Dermis microvascular lymphatic vessel endothelial cell (primary cell): Measurements from ENCODE around the gene PACS1. TPM values are rescaled to one million over a fixed set of nuclear protein-coding genes. Genes with fewer than 3 reads are reported as not detected.

Experiments used
- DNase-seq, 2 donors: peaks; one replicate each; pipeline versions ENCODE4 v3.0.0 to v3.0.0-alpha.2; 2010; ENCODE audit warnings: low read depth in 2 of 2
- total RNA-seq: library from RNA; depleted of rRNA; stranded (reverse); fragments of >200 nt; gene quantifications from 2 replicates; pipeline ENCODE4 v1.2.1, GENCODE V29; 2014

PACS1 gene
- total RNA-seq, 1 donor from 2014 or later, result 16.4 TPM

GRCh38 chr11:66285250-66285947 lies 215.3 kb downstream of the PACS1 start:
- DNase-seq, result no peak

DNA sequence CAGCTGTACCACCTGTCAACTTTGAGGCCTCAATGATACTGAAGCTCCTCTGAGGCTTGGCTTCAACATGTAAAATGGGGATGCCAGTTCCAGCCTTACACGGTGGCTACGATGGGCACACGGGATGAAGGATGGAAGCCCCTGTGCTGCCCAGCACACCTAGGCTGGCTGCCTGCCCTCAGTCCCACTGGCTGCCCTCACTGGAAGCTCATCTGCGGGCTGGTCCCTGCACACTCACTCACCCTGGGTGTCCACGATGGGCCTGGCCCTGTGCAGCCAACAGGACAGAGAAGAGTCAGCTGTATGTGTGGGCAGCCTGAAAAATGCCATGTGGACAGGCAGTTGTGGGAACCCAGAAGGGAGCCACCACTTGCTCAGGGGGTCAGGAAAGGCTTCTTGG lies 216.6 kb downstream of the PACS1 start:
- no peak for DNase-seq

DNA sequence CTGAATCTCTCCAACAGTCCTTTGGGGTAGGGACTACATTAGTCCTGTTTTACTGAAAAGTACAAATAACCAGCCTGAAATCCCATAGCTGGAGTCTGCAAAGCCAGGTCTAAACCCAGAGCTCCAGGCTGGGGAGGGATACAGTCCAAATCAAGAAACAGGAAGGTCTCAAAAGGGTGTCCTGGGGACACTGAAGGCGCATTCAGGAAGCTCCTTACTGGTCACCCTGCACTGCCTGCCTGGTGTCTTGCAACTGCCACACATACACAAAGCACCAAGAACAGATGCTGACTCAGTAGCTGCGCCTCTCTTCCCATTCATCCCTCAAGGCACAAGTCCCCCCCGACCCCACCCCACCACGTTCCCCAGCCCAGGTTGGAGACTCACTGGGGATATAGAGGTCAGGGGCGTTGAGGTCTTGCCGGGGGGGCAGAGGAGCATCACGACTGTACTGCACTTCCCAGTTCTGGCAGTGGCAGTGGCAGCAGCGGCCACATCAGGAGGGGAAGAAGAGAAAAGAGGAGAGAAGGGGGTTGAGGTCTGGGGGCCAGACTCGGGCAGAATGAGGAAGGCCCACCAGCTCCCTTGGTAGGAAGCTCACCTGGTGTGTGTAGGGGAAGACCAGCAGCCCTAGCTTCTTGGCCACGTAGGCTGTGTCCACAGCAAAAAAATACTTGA lies 217.3 kb downstream of the PACS1 start:
- DNase-seq, result no peak

DNA sequence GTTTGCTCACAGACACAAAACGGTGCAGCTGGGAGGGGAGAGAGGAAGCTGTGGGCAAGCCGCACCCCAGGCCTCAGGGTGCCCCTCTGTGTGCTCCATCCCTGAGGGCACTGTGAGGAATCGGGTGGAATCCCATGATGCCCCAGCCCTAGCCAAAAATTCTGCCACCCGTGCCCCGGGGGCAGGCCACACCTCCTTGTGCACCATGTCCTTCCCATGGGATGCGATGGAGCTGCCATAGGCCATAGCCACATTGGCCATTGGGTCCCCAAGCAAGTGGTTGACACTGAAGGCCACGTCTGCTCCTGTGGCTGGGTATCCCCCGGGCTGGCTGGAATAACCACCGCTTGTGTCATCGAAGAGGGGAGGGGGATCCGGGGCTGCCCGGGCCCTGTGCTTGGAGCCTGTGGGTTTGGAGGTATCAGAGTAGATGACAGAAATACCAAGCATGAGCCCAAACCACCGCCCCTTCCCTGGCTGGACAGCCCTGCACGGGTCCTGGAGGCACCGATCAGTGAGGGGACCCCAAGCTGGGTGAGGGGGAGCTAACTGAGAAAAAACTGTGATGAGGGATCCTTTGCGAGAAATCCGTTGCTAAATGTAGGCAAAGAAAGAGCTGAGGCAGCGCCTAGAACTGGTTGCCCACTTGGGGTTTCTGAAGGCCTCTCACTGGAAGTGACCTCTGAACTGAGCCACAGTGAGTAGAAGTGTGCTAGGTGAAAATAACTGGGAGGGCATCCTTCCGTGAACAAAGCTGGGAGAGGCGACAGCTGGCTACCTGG lies 218.0 kb downstream of the PACS1 start:
- no peak for DNase-seq

- DNase-seq, result peak; percentile 99 to 100
These were observed 218.8 kb downstream of the PACS1 start, which contains the start of gene YIF1A for GRCh38 chr11:66288671-66289547. TSS of gene YIF1A (minus strand) at chr11:66289143. CDS start at chr11:66288985, 158 bp downstream.

GRCh38 chr11:66289548-66290329 lies 219.7 kb downstream of the PACS1 start:
- peak; percentile 51 to 89 for DNase-seq

DNA sequence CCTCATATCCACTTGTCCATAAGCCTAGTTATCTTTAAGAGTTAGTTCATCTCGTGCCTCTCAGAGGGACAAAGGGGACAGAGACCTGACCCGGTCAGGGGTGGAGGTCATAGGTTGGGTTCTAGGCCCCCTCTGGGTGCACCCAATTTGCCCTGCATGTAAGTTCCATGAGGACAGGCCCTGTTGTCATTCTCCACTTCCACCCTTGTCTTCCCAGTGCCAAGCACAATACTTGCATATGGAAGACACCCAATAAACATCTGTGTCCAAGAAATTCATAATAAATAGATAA lies 220.2 kb downstream of the PACS1 start:
- no peak for DNase-seq

DNA sequence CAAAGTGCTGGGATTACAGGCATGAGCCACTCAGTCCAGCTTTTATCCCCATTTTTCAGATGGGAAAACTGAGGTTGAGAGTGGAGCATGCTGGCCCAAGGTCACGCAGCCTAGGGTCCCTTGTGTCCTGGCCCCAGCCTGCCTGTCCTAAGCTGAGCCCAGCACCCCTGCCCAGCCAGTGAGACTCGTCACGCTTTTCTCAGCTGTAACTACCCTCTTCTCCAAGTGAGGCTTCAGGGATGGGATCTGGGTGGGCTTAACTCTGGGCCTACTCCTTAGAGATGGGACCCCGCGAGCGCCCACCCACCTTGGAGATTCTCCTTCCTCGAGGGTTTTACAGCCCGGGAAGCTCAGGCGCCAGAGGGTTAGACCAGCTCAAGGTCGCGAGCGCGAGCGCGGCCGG lies 221.2 kb downstream of the PACS1 start:
- no peak for DNase-seq

DNA sequence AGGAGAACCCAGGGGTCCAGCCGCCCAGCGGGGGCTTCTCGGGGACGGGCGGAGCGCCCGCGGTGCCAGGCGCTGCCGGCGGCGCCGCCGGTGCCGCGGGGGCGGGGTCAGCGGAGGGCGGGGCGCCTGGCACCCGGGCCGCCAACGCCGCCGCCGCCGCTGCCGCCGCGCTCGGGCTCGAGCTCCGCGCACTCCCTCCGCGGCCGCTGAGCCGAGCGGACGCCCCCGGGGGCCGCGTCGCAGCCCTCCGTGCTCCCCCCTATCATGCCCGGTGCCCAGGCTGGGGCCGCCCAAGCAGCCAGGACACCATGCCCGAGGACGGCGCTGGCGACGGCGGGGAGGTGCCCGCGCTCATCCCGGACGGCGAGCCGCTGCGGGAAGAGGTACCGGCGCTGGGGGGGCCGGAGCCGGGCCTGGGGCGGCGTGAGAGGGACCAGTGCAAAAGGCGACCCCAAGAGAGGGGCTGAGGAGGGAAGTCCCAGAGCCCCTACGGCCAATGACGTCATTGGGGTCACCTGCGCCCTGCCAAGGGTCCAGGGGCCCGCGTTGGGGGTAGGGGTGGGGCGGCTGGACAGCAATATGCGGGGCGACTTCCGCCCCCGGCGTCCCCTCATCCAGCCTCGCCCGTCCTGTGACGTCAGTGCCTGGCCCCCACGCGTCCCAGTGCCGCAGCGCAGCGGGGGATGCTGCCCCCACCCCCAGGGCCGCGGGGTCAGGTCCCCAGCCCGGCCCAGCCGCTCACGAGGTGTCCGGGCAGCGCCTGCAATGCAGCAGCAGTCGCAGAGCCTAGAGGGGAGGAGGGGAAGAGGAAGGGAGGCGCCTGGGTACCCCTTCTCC lies 221.9 kb downstream of the PACS1 start, which contains the start of gene TMEM151A:
Gene TMEM151A, plus strand, starts transcription at position 189 of the 837 bp plus-strand sequence. Its CDS starts 120 bp downstream, at position 309.
- no peak for DNase-seq

- no peak for DNase-seq
These were observed 222.7 kb downstream of the PACS1 start for GRCh38 chr11:66292543-66293332.

- no peak for DNase-seq
These were observed 223.3 kb downstream of the PACS1 start for GRCh38 chr11:66293352-66293751.

DNA sequence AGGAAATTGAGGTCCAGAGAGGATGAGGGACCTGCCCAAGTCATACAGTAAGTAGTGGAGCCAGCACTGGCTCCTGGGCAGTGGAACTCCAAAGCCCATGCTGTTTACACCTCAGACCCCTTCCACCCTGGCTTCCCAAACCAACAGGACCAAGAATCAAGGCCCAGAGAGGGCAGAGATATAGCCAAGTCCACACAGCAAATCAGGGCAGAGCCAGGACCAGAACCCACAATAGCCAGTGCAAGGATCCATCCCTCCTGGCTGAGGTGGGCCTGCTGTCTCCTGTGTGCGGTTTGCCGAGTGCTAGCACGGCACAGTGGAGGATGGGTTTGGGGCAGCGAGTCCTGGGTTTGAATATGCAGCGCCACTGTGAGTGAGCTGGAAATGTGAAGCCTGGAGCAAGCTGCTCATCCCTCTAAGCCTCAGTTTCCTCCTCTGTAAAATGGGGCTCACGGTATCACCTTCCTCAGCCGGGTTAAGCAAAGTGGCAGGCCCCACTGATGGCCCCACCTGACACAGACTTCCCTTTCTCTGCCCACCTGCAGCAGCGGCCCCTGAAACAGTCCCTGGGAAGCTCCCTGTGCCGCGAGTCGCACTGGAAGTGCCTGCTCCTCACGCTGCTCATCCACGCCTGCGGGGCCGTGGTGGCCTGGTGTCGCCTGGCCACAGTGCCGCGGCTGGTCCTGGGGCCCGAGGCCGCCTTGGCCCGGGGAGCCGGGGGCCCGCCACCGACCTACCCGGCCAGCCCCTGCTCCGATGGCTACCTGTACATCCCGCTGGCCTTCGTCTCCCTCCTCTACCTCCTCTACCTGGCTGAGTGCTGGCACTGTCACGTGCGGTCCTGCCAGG lies 223.9 kb downstream of the PACS1 start:
- no peak for DNase-seq

Other genes starting within 250 kb of the PACS1 start
- gene SNX32, start 236.3 kb upstream of the PACS1 start, total RNA-seq, result 0.13 and 0.51 TPM in 2 replicates
- gene CFL1, start 212.1 kb upstream of the PACS1 start, total RNA-seq, result 976 and 1,057 TPM in 2 replicates
- gene MUS81, start 209.8 kb upstream of the PACS1 start, total RNA-seq, result 32.6 and 37.8 TPM in 2 replicates
- gene EFEMP2, start 197.5 kb upstream of the PACS1 start, total RNA-seq, result 11.2 and 44.4 TPM in 2 replicates
- gene CTSW, start 190.4 kb upstream of the PACS1 start, total RNA-seq, result 0.13 TPM in 2 replicates
- 157 and 195 TPM in 2 replicates for gene FIBP, start 181.8 kb upstream of the PACS1 start, total RNA-seq
- gene CCDC85B, start 179.6 kb upstream of the PACS1 start, total RNA-seq, result 40.7 and 49.3 TPM in 2 replicates
- 2.1 and 3.8 TPM in 2 replicates for gene FOSL1, start 169.9 kb upstream of the PACS1 start, total RNA-seq
- 12.3 and 19.8 TPM in 2 replicates for gene C11orf68, start 151.2 kb upstream of the PACS1 start, total RNA-seq
- gene DRAP1, start 150.8 kb upstream of the PACS1 start, total RNA-seq, result 67.3 and 84.5 TPM in 2 replicates
- not detected in 2 replicates for gene TSGA10IP, start 124.8 kb upstream of the PACS1 start, total RNA-seq
- gene SART1, start 108.5 kb upstream of the PACS1 start, total RNA-seq, result 23.9 and 27.8 TPM in 2 replicates
- gene EIF1AD, start 68.1 kb upstream of the PACS1 start, total RNA-seq, result 21.7 and 29.7 TPM in 2 replicates
- 16.7 and 20.4 TPM in 2 replicates for gene BANF1, start 67.8 kb upstream of the PACS1 start, total RNA-seq
- 0.38 and 0.64 TPM in 2 replicates for gene CST6, start 58.3 kb upstream of the PACS1 start, total RNA-seq
- gene CATSPER1, start 43.8 kb upstream of the PACS1 start, total RNA-seq, result 0.13 TPM in 1 of 2 replicates, not detected in the other
- gene GAL3ST3, start 21.1 kb upstream of the PACS1 start, total RNA-seq, result 0.26 and 0.38 TPM in 2 replicates
- 70.3 and 72.7 TPM in 2 replicates for gene SF3B2, start 17.9 kb upstream of the PACS1 start, total RNA-seq
- 8.5 and 9.9 TPM in 2 replicates for gene KLC2, start 187.4 kb downstream of the PACS1 start, total RNA-seq
- 64.3 and 98.1 TPM in 2 replicates for gene RAB1B, start 198.4 kb downstream of the PACS1 start, total RNA-seq
- gene CNIH2, start 207.9 kb downstream of the PACS1 start, total RNA-seq, result 0.25 TPM in 1 of 2 replicates, not detected in the other
- 123 and 146 TPM in 2 replicates for gene YIF1A, start 218.9 kb downstream of the PACS1 start, total RNA-seq
- gene TMEM151A, start 221.6 kb downstream of the PACS1 start, total RNA-seq, result under 0.01 TPM in 1 of 2 replicates, not detected in the other
- gene CD248, start 246.8 kb downstream of the PACS1 start, total RNA-seq, result under 0.01 and 0.13 TPM in 2 replicates